GM18861 (cell line): ENCODE measurements around the gene ST6GALNAC3.
"Not testable (repeated sequence)": the region's sequence is repeated elsewhere in the genome, so short reads cannot be mapped to it uniquely, and the experiment has no call there.

ENCODE experiments used
- ATAC-seq: cut with Tn5 transposase; IDR thresholded peaks from one replicate; pipeline ENCODE4 v1.9.1; 2021; ENCODE audit not compliant: unreplicated experiment

The ST6GALNAC3 gene

GRCh38 chr1:76070538-76070937, 4.0 kb upstream of the ST6GALNAC3 start:
- no peak for ATAC-seq

GRCh38 chr1:76073481-76073880, 1.1 kb upstream of the ST6GALNAC3 start:
- no peak for ATAC-seq

- no peak for ATAC-seq
Observed at GRCh38 chr1:76075188-76075489, 593 bp downstream of the ST6GALNAC3 start.

GRCh38 chr1:76075877-76076276, 1.3 kb downstream of the ST6GALNAC3 start:
- ATAC-seq, result peak; percentile 56

GRCh38 chr1:76079475-76080227, 5.1 kb downstream of the ST6GALNAC3 start:
- no peak for ATAC-seq

- ATAC-seq, result no peak
Observed at GRCh38 chr1:76080552-76081079, 6.1 kb downstream of the ST6GALNAC3 start.

- ATAC-seq, result no peak
Observed at GRCh38 chr1:76082062-76082461, 7.5 kb downstream of the ST6GALNAC3 start.

GRCh38 chr1:76083189-76083588, 8.6 kb downstream of the ST6GALNAC3 start:
- ATAC-seq, result no peak

- no peak for ATAC-seq
Observed at GRCh38 chr1:76084029-76084627, 9.6 kb downstream of the ST6GALNAC3 start.

GRCh38 chr1:76084685-76085084, 10.1 kb downstream of the ST6GALNAC3 start:
- no peak for ATAC-seq

- ATAC-seq, result no peak
Observed at GRCh38 chr1:76086109-76086508, 11.6 kb downstream of the ST6GALNAC3 start.

GRCh38 chr1:76086597-76086996, 12.1 kb downstream of the ST6GALNAC3 start:
- ATAC-seq, result no peak

- no peak for ATAC-seq
Observed at GRCh38 chr1:76090283-76091203, 16.0 kb downstream of the ST6GALNAC3 start.

GRCh38 chr1:76092812-76093211, 18.3 kb downstream of the ST6GALNAC3 start:
- ATAC-seq, result no peak

- ATAC-seq, result no peak
Observed at GRCh38 chr1:76093522-76094312, 19.2 kb downstream of the ST6GALNAC3 start.

- no peak for ATAC-seq
Observed at GRCh38 chr1:76095802-76096201, 21.3 kb downstream of the ST6GALNAC3 start.

- ATAC-seq, result not testable (repeated sequence)
Observed at GRCh38 chr1:76097064-76097463, 22.5 kb downstream of the ST6GALNAC3 start.

- no peak for ATAC-seq
Observed at GRCh38 chr1:76098845-76099244, 24.3 kb downstream of the ST6GALNAC3 start.

GRCh38 chr1:76101548-76101947, 27.0 kb downstream of the ST6GALNAC3 start:
- ATAC-seq, result no peak

- no peak for ATAC-seq
Observed at GRCh38 chr1:76102046-76102445, 27.5 kb downstream of the ST6GALNAC3 start.

- no peak for ATAC-seq
Observed at GRCh38 chr1:76103034-76103433, 28.5 kb downstream of the ST6GALNAC3 start.
